MCF 10A (cell line): Measurements from ENCODE around the gene TBCD. TPM values are rescaled to one million over a fixed set of nuclear protein-coding genes. Genes with fewer than 3 reads are reported as not detected.
A peak's percentile ranks its signal among the peaks of the same experiment; 100 is the strongest.

Experiments used
- BruUV-seq: library from RNA; stranded (reverse); fragments of 400-500 nt; replicated peaks from 2 replicates; lab custom pipeline; 2021; lab: Mats Ljungman, UMichigan
- CTCF ChIA-PET: fragments of 300-600 bp; sonication (Branson Sonifier 250); formaldehyde crosslinking; extraction: SDS; loops from one replicate; lab custom pipeline; 2021; ENCODE audit warnings: antibody characterized with exemption, inconsistent platforms; lab: Yijun Ruan, JAX
- POLR2A ChIA-PET: fragments of 300-600, 350-650 bp; sonication (Branson Sonifier 250); formaldehyde crosslinking; extraction: SDS; loops from one replicate; lab custom pipeline; 2020; ENCODE audit warnings: antibody characterized with exemption, inconsistent platforms; lab: Yijun Ruan, JAX
- DNase-seq: peaks from one replicate; pipeline ENCODE4 v3.0.0-alpha.2; 2018; ENCODE audit not compliant: unreplicated experiment
- H3K27ac Mint-ChIP-seq: one replicate; pipeline ENCODE4 v1.8.0; 2022; ENCODE audit warnings: mild to moderate bottlenecking, low read depth, mixed read lengths; ENCODE audit not compliant: unreplicated experiment
- H3K27me3 Mint-ChIP-seq: one replicate; pipeline ENCODE4 v1.8.0; 2022; ENCODE audit warnings: mixed read lengths; ENCODE audit not compliant: insufficient read depth, unreplicated experiment
- H3K36me3 Mint-ChIP-seq: one replicate; pipeline ENCODE4 v1.8.0; 2022; ENCODE audit warnings: mild to moderate bottlenecking, moderate library complexity, mixed read lengths; ENCODE audit not compliant: insufficient read depth, unreplicated experiment
- H3K4me1 Mint-ChIP-seq: one replicate; pipeline ENCODE4 v1.8.0; 2022; ENCODE audit warnings: mixed read lengths; ENCODE audit not compliant: insufficient read depth, unreplicated experiment
- H3K4me3 Mint-ChIP-seq: one replicate; pipeline ENCODE4 v1.8.0; 2022; ENCODE audit warnings: mild to moderate bottlenecking, moderate library complexity, mixed read lengths; ENCODE audit not compliant: unreplicated experiment
- H3K9me3 Mint-ChIP-seq: one replicate; pipeline ENCODE4 v1.8.0; 2022; ENCODE audit warnings: mixed read lengths; ENCODE audit not compliant: unreplicated experiment
- CTCF ChIP-seq: fragments of 200-600 bp; IDR thresholded peaks from one replicate; pipeline ENCODE4 v1.8.0; 2022; ENCODE audit warnings: antibody characterized with exemption, mild to moderate bottlenecking; ENCODE audit not compliant: unreplicated experiment
- intact Hi-C: fragments of 100-400 bp; cut with micrococcal nuclease; formaldehyde crosslinking; loops from 2 replicates; pipeline ENCODE4 v1.14.1; 2022
- total RNA-seq: library from RNA; stranded (reverse); gene quantifications from 2 replicates; pipeline ENCODE4 v1.2.3, GENCODE V29; 2022

The TBCD gene
- total RNA-seq, 1 experiment from 2014 or later: 76.2 TPM

GRCh38 chr17:82822281-82822680, 70.4 kb downstream of the TBCD start:
- no TSS peak for BruUV-seq
- H3K27me3 Mint-ChIP-seq: no peaks in the 10 kb centered on the region

GRCh38 chr17:82823004-82823403, 71.1 kb downstream of the TBCD start:
- Mint-ChIP-seq H3K4me1 (peaks cover 6% of the 10 kb centered on the region), H3K27me3 (no peaks in the 10 kb centered on the region), H3K36me3 (peaks cover 19% of the 10 kb centered on the region), H3K27ac (no peak overlapping the region), H3K9me3 (peaks cover 8% of the 10 kb centered on the region), H3K4me3 (no peak overlapping the region)
- ChIA-PET POLR2A (interaction anchor here (1.6 kb wide), 1 partner anchor 36 kb away, joined by 3 read pairs; no protein-coding TSS in a partner anchor), CTCF (no interaction called here)
- BruUV-seq: no TSS peak
- intact Hi-C loops: no loop called here
- peak; percentile 16 for TF ChIP-seq CTCF
- DNase-seq: no peak

More at GRCh38 chr17:82822281-82822680, 70.4 kb downstream of the TBCD start:
- Mint-ChIP-seq H3K27ac (no peak overlapping the region), H3K4me3 (no peak overlapping the region), H3K36me3 (peaks cover 26% of the 10 kb centered on the region), H3K4me1 (peaks cover 6% of the 10 kb centered on the region), H3K9me3 (peaks cover 8% of the 10 kb centered on the region)
- TF ChIP-seq CTCF: no peak
- CTCF ChIA-PET: no interaction called here
- POLR2A ChIA-PET: no interaction called here
- intact Hi-C loops: no loop called here
- DNase-seq: no peak

GRCh38 chr17:82825540-82826124, 73.8 kb downstream of the TBCD start:
- Mint-ChIP-seq H3K27ac (no peak overlapping the region), H3K27me3 (no peaks in the 10 kb centered on the region), H3K4me1 (peaks cover 6% of the 10 kb centered on the region), H3K4me3 (no peak overlapping the region), H3K36me3 (peaks cover 23% of the 10 kb centered on the region), H3K9me3 (peaks cover 3% of the 10 kb centered on the region)
- no peak for DNase-seq
- no TSS peak for BruUV-seq
- ChIA-PET CTCF (interaction anchor here (1.0 to 1.2 kb wide), 2 partner anchors 10 to 45 kb away, joined by 3 to 4 read pairs; no protein-coding TSS in a partner anchor), POLR2A (interaction anchor here (1.5 to 2.1 kb wide), 2 partner anchors 12 to 50 kb away, joined by 5 to 8 read pairs; no protein-coding TSS in a partner anchor)
- no peak for TF ChIP-seq CTCF
- intact Hi-C loops: no loop called here

GRCh38 chr17:82826211-82826610, 74.3 kb downstream of the TBCD start:
- Mint-ChIP-seq H3K9me3 (no peaks in the 10 kb centered on the region), H3K4me1 (peaks cover 6% of the 10 kb centered on the region), H3K27ac (no peak overlapping the region), H3K36me3 (peaks cover 23% of the 10 kb centered on the region), H3K27me3 (no peaks in the 10 kb centered on the region), H3K4me3 (no peak overlapping the region)
- DNase-seq: no peak
- ChIA-PET CTCF (no interaction called here), POLR2A (interaction anchor here (0.9 to 2.1 kb wide), 3 partner anchors 10 to 49 kb away, joined by 5 to 8 read pairs (median 5); no protein-coding TSS in a partner anchor)
- BruUV-seq: no TSS peak
- TF ChIP-seq CTCF: no peak
- intact Hi-C loops: no loop called here
